ENCODE data around the gene ZC3H11A.

- TF ChIP-seq CTCF (IDR thresholded peaks at IDR 0.05) (no peak), POLR2A (IDR thresholded peaks at IDR 0.05) (no peak)
Measured at GRCh38 chr1:203792486-203792885, 2.9 kb upstream of the ZC3H11A start.
